WTC11 (cell line): ENCODE data around the gene TCTN1. TPM values are rescaled to one million over a fixed set of nuclear protein-coding genes. Genes with fewer than 3 reads are reported as not detected.

ENCODE experiments used
- ATAC-seq: fragments of 200-7000 bp; cut with Tn5 transposase; 2 replicates; pipeline ENCODE4 v1.10.0; 2021; ENCODE audit warnings: mild to moderate bottlenecking, moderate library complexity
- CTCF ChIA-PET: fragments of 300-600 bp; sonication (Branson Sonifier 250); formaldehyde crosslinking; loops from one replicate; lab custom pipeline; 2021; ENCODE audit warnings: antibody characterized with exemption; lab: Charles Lee
- POLR2A ChIA-PET: fragments of 350-600 bp; sonication (Branson Sonifier 250); formaldehyde crosslinking; loops from one replicate; lab custom pipeline; 2021; ENCODE audit warnings: antibody characterized with exemption; lab: Charles Lee
- DNase-seq: peaks from one replicate; pipeline ENCODE4 v3.0.0; 2021; ENCODE audit warnings: low spot score
- H3K27ac Mint-ChIP-seq: 2 replicates; pipeline ENCODE4 v1.8.0; 2021; ENCODE audit warnings: mixed read lengths
- H3K27me3 Mint-ChIP-seq: 2 replicates; pipeline ENCODE4 v1.8.0; 2021; ENCODE audit warnings: low read depth, mild to moderate bottlenecking, moderate library complexity, mixed read lengths
- H3K36me3 Mint-ChIP-seq: 2 replicates; pipeline ENCODE4 v1.8.0; 2021; ENCODE audit warnings: mixed read lengths
- H3K4me1 Mint-ChIP-seq: 2 replicates; pipeline ENCODE4 v1.8.0; 2022; ENCODE audit warnings: mixed read lengths
- H3K4me3 Mint-ChIP-seq: 2 replicates; pipeline ENCODE4 v1.8.0; 2021; ENCODE audit warnings: mild to moderate bottlenecking, moderate library complexity, mixed read lengths
- H3K9me3 Mint-ChIP-seq: 2 replicates; pipeline ENCODE4 v1.8.0; 2021; ENCODE audit warnings: mixed read lengths
- CBFB ChIP-seq: sonication (generic); formaldehyde crosslinking; IDR thresholded peaks from 2 replicates; pipeline ENCODE4 v1.8.1; 2022; ENCODE audit warnings: mild to moderate bottlenecking, low read depth, missing genetic modification reagents
- FOXK1 ChIP-seq: sonication (generic); formaldehyde crosslinking; IDR thresholded peaks from 2 replicates; pipeline ENCODE4 v1.8.0; 2022; ENCODE audit warnings: mild to moderate bottlenecking, moderate library complexity, missing genetic modification reagents
- GABPB1 ChIP-seq: sonication (generic); formaldehyde crosslinking; IDR thresholded peaks from 2 replicates; pipeline ENCODE4 v1.8.1; 2023; ENCODE audit warnings: mild to moderate bottlenecking, missing genetic modification reagents
- NR3C1 ChIP-seq: sonication (generic); formaldehyde crosslinking; conservative IDR thresholded peaks from 2 replicates; pipeline ENCODE4 v1.8.1; 2023; ENCODE audit warnings: low read depth, mild to moderate bottlenecking, missing genetic modification reagents
- RELA ChIP-seq: sonication (generic); formaldehyde crosslinking; IDR thresholded peaks from 2 replicates; pipeline ENCODE4 v1.8.1; 2022; ENCODE audit warnings: missing genetic modification reagents, mild to moderate bottlenecking, borderline replicate concordance
- RORB ChIP-seq: fragments of 250-450 bp; sonication (Bioruptor Pico); IDR thresholded peaks from 2 replicates; pipeline ENCODE4 v1.9.0; 2021; ENCODE audit warnings: mild to moderate bottlenecking
- SMAD4 ChIP-seq: sonication (generic); formaldehyde crosslinking; IDR thresholded peaks from 2 replicates; pipeline ENCODE4 v1.8.0; 2022; ENCODE audit warnings: mild to moderate bottlenecking, missing genetic modification reagents
- ZBTB21 ChIP-seq: sonication (generic); formaldehyde crosslinking; IDR thresholded peaks from 2 replicates; pipeline ENCODE4 v1.8.1; 2023; ENCODE audit warnings: mild to moderate bottlenecking, missing genetic modification reagents, borderline replicate concordance
- ZNF219 ChIP-seq: sonication (generic); formaldehyde crosslinking; IDR thresholded peaks from 2 replicates; pipeline ENCODE4 v1.8.0; 2023; ENCODE audit warnings: missing genetic modification reagents, mild to moderate bottlenecking, borderline replicate concordance
- total RNA-seq: library from RNA; stranded (reverse); gene quantifications from 3 replicates; pipeline ENCODE4 v1.2.3, GENCODE V29; 2021
- TF ChIP-seq, protein P1 (sequence below): sonication (generic); formaldehyde crosslinking; IDR thresholded peaks from 2 replicates; pipeline ENCODE4 v1.8.1; 2022; ENCODE audit warnings: missing genetic modification reagents, borderline replicate concordance
- TF ChIP-seq, protein P2 (sequence below): sonication (generic); formaldehyde crosslinking; IDR thresholded peaks from 2 replicates; pipeline ENCODE4 v1.8.1; 2022; ENCODE audit warnings: low read depth, missing genetic modification reagents, borderline replicate concordance
- TF ChIP-seq, protein P3 (sequence below): fragments of 250-450 bp; sonication (Bioruptor Pico); conservative IDR thresholded peaks from 2 replicates; pipeline ENCODE4 v1.9.0; 2021; ENCODE audit warnings: mild to moderate bottlenecking
- TF ChIP-seq, protein P4 (sequence below): sonication (generic); formaldehyde crosslinking; conservative IDR thresholded peaks from 2 replicates; pipeline ENCODE4 v1.8.1; 2023; ENCODE audit warnings: mild to moderate bottlenecking, low read depth, missing genetic modification reagents, moderate library complexity
- TF ChIP-seq, protein P5 (sequence below): sonication (generic); formaldehyde crosslinking; IDR thresholded peaks from 2 replicates; pipeline ENCODE4 v1.8.1; 2022; ENCODE audit warnings: mild to moderate bottlenecking, moderate library complexity, missing genetic modification reagents
- TF ChIP-seq, protein P6 (sequence below): sonication (generic); formaldehyde crosslinking; IDR thresholded peaks from 2 replicates; pipeline ENCODE4 v1.8.0; 2023; ENCODE audit warnings: missing genetic modification reagents, mild to moderate bottlenecking, borderline replicate concordance
- TF ChIP-seq, protein P7 (sequence below): sonication (generic); formaldehyde crosslinking; conservative IDR thresholded peaks from 2 replicates; pipeline ENCODE4 v1.8.1; 2022; ENCODE audit warnings: mild to moderate bottlenecking, missing genetic modification reagents

Gene TCTN1
- total RNA-seq, 1 experiment from 2014 or later, result 10.3 TPM

DNA sequence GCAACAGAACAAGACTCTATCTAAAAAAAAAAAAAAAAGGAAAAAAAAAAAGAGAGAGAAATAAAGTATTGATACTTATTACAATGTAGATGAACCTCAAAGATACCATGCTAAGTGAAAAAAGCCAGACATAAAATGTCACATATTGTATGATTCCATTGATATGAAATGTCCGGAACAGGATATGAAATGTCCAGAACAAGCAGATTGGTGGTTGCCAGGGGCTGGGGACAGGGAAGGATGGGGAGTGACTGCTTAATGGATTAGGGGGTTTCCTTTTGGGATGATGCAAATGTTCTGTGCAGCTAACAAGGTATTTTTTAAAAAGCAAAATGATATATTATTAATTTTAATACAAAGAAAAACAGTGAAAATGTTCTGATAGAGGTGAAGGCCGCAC, 70.0 kb downstream of the TCTN1 start:
- peaks cover 8% of the 10 kb centered on the region; the same call in 1 of the 2 replicates for H3K36me3 Mint-ChIP-seq
- no peak for TF ChIP-seq SMAD4 (CRISPR knock-in tag)
- TF ChIP-seq RORB (CRISPR knock-in tag), result no peak
- TF ChIP-seq, protein P1, sequence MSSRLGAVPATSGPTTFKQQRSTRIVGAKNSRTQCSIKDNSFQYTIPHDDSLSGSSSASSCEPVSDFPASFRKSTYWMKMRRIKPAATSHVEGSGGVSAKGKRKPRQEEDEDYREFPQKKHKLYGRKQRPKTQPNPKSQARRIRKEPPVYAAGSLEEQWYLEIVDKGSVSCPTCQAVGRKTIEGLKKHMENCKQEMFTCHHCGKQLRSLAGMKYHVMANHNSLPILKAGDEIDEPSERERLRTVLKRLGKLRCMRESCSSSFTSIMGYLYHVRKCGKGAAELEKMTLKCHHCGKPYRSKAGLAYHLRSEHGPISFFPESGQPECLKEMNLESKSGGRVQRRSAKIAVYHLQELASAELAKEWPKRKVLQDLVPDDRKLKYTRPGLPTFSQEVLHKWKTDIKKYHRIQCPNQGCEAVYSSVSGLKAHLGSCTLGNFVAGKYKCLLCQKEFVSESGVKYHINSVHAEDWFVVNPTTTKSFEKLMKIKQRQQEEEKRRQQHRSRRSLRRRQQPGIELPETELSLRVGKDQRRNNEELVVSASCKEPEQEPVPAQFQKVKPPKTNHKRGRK (CRISPR knock-in tag), result no peak
- no peak for TF ChIP-seq ZNF219 (CRISPR knock-in tag)
- no peak for TF ChIP-seq FOXK1 (CRISPR knock-in tag)
- TF ChIP-seq NR3C1 (CRISPR knock-in tag), result no peak
- TF ChIP-seq CBFB, result no peak
- TF ChIP-seq, all 79 proteins: peak for 0
- ChIA-PET POLR2A (no interaction called here), CTCF (no interaction called here)
- Mint-ChIP-seq H3K27me3 (peaks cover 32% of the 10 kb centered on the region), H3K27ac (no peak overlapping the region), H3K4me1 (peaks cover 8% of the 10 kb centered on the region), H3K4me3 (no peak overlapping the region), H3K9me3 (peaks cover 10% of the 10 kb centered on the region; the same call in 1 of the 2 replicates)
- ATAC-seq, result no peak
- no peak for DNase-seq

DNA sequence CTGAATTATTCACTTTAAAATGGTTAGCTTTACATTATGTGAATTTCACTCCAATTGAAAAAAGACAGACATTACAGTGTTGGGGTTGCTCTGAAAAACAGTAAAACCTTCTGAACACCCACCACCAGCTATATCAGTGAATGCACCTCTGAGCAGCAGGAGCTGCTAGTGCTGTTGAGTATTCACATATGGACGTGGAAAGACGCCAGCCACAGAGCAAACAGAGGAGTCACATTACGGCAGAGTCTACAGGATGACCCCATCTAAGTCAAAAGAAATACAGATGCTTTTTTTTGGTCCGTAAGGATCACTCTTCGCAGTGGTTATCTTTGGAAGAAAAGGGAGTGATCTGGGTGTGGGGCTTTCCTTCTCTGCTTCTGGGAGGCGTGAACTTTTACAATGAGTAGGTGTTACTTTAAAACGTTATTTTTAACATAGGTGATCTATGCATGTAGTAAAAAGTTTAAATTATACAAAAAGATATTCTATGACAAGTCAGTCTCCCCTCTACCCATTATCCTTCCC, 70.4 kb downstream of the TCTN1 start:
- Mint-ChIP-seq H3K27ac (no peak overlapping the region), H3K4me3 (no peak overlapping the region), H3K9me3 (peaks cover 10% of the 10 kb centered on the region; the same call in 1 of the 2 replicates), H3K27me3 (peaks cover 32% of the 10 kb centered on the region), H3K4me1 (peaks cover 9% of the 10 kb centered on the region), H3K36me3 (peaks cover 8% of the 10 kb centered on the region; the same call in 1 of the 2 replicates)
- TF ChIP-seq, protein P2, sequence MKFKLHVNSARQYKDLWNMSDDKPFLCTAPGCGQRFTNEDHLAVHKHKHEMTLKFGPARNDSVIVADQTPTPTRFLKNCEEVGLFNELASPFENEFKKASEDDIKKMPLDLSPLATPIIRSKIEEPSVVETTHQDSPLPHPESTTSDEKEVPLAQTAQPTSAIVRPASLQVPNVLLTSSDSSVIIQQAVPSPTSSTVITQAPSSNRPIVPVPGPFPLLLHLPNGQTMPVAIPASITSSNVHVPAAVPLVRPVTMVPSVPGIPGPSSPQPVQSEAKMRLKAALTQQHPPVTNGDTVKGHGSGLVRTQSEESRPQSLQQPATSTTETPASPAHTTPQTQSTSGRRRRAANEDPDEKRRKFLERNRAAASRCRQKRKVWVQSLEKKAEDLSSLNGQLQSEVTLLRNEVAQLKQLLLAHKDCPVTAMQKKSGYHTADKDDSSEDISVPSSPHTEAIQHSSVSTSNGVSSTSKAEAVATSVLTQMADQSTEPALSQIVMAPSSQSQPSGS, result no peak
- TF ChIP-seq, protein P3, sequence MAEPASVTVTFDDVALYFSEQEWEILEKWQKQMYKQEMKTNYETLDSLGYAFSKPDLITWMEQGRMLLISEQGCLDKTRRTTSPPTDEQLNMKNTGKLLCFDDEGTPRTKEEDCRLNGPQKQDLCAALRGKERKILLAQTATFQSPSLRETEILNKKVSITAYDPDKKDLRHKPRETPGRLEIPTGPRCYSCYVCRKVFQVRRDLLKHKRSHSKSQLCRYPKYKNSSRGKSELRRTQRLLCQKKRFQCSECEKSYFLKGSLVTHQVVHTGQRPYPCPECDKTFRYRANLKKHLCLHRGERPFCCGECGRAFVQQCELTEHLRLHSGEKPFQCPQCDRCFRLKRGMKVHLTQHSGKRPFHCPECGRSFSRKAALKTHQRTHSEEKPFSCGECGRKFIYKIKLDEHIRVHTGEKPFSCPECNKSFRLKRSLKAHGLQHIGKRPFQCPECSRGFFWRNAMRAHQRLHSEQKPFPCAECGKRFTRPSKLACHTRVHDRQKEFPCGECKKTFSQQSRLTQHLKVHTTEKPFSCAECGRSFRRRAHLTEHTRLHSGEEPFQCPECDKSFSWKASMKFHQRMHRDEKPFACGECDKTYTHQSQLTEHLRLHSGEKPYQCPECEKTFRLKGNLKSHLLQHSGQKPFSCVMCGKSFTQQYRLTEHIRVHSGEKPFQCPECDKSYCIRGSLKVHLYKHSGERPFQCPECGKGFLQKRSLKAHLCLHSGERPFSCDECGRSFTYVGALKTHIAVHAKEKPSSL (CRISPR knock-in tag), result no peak
- TF ChIP-seq, protein P4, sequence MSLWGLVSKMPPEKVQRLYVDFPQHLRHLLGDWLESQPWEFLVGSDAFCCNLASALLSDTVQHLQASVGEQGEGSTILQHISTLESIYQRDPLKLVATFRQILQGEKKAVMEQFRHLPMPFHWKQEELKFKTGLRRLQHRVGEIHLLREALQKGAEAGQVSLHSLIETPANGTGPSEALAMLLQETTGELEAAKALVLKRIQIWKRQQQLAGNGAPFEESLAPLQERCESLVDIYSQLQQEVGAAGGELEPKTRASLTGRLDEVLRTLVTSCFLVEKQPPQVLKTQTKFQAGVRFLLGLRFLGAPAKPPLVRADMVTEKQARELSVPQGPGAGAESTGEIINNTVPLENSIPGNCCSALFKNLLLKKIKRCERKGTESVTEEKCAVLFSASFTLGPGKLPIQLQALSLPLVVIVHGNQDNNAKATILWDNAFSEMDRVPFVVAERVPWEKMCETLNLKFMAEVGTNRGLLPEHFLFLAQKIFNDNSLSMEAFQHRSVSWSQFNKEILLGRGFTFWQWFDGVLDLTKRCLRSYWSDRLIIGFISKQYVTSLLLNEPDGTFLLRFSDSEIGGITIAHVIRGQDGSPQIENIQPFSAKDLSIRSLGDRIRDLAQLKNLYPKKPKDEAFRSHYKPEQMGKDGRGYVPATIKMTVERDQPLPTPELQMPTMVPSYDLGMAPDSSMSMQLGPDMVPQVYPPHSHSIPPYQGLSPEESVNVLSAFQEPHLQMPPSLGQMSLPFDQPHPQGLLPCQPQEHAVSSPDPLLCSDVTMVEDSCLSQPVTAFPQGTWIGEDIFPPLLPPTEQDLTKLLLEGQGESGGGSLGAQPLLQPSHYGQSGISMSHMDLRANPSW (CRISPR knock-in tag), result no peak
- TF ChIP-seq GABPB1, result no peak
- TF ChIP-seq, protein P5, sequence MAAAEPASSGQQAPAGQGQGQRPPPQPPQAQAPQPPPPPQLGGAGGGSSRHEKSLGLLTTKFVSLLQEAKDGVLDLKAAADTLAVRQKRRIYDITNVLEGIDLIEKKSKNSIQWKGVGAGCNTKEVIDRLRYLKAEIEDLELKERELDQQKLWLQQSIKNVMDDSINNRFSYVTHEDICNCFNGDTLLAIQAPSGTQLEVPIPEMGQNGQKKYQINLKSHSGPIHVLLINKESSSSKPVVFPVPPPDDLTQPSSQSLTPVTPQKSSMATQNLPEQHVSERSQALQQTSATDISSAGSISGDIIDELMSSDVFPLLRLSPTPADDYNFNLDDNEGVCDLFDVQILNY (CRISPR knock-in tag), result no peak
- TF ChIP-seq, protein P6, sequence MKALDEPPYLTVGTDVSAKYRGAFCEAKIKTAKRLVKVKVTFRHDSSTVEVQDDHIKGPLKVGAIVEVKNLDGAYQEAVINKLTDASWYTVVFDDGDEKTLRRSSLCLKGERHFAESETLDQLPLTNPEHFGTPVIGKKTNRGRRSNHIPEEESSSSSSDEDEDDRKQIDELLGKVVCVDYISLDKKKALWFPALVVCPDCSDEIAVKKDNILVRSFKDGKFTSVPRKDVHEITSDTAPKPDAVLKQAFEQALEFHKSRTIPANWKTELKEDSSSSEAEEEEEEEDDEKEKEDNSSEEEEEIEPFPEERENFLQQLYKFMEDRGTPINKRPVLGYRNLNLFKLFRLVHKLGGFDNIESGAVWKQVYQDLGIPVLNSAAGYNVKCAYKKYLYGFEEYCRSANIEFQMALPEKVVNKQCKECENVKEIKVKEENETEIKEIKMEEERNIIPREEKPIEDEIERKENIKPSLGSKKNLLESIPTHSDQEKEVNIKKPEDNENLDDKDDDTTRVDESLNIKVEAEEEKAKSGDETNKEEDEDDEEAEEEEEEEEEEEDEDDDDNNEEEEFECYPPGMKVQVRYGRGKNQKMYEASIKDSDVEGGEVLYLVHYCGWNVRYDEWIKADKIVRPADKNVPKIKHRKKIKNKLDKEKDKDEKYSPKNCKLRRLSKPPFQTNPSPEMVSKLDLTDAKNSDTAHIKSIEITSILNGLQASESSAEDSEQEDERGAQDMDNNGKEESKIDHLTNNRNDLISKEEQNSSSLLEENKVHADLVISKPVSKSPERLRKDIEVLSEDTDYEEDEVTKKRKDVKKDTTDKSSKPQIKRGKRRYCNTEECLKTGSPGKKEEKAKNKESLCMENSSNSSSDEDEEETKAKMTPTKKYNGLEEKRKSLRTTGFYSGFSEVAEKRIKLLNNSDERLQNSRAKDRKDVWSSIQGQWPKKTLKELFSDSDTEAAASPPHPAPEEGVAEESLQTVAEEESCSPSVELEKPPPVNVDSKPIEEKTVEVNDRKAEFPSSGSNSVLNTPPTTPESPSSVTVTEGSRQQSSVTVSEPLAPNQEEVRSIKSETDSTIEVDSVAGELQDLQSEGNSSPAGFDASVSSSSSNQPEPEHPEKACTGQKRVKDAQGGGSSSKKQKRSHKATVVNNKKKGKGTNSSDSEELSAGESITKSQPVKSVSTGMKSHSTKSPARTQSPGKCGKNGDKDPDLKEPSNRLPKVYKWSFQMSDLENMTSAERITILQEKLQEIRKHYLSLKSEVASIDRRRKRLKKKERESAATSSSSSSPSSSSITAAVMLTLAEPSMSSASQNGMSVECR, result no peak
- TF ChIP-seq, protein P7, sequence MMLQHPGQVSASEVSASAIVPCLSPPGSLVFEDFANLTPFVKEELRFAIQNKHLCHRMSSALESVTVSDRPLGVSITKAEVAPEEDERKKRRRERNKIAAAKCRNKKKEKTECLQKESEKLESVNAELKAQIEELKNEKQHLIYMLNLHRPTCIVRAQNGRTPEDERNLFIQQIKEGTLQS (CRISPR knock-in tag), result no peak
- TF ChIP-seq ZBTB21, result no peak
- no peak for TF ChIP-seq RELA (CRISPR knock-in tag)
- DNase-seq (no peak), ATAC-seq (no peak)
- CTCF ChIA-PET, result no interaction called here
- POLR2A ChIA-PET, result no interaction called here
